MCF 10A (cell line): ENCODE measurements around the gene ORMDL2. TPM values are rescaled to one million over a fixed set of nuclear protein-coding genes. Genes with fewer than 3 reads are reported as not detected.
A peak's percentile ranks its signal among the peaks of the same experiment; 100 is the strongest.

Experiments used
- BruUV-seq: library from RNA; stranded (reverse); fragments of 400-500 nt; replicated peaks from 2 replicates; lab custom pipeline; 2021; lab: Mats Ljungman, UMichigan
- CTCF ChIA-PET: fragments of 300-600 bp; sonication (Branson Sonifier 250); formaldehyde crosslinking; extraction: SDS; loops from one replicate; lab custom pipeline; 2021; ENCODE audit warnings: antibody characterized with exemption, inconsistent platforms; lab: Yijun Ruan, JAX
- POLR2A ChIA-PET: fragments of 300-600, 350-650 bp; sonication (Branson Sonifier 250); formaldehyde crosslinking; extraction: SDS; loops from one replicate; lab custom pipeline; 2020; ENCODE audit warnings: antibody characterized with exemption, inconsistent platforms; lab: Yijun Ruan, JAX
- DNase-seq: peaks from one replicate; pipeline ENCODE4 v3.0.0-alpha.2; 2018; ENCODE audit not compliant: unreplicated experiment
- H3K27ac Mint-ChIP-seq: one replicate; pipeline ENCODE4 v1.8.0; 2022; ENCODE audit warnings: mild to moderate bottlenecking, low read depth, mixed read lengths; ENCODE audit not compliant: unreplicated experiment
- H3K27me3 Mint-ChIP-seq: one replicate; pipeline ENCODE4 v1.8.0; 2022; ENCODE audit warnings: mixed read lengths; ENCODE audit not compliant: insufficient read depth, unreplicated experiment
- H3K36me3 Mint-ChIP-seq: one replicate; pipeline ENCODE4 v1.8.0; 2022; ENCODE audit warnings: mild to moderate bottlenecking, moderate library complexity, mixed read lengths; ENCODE audit not compliant: insufficient read depth, unreplicated experiment
- H3K4me1 Mint-ChIP-seq: one replicate; pipeline ENCODE4 v1.8.0; 2022; ENCODE audit warnings: mixed read lengths; ENCODE audit not compliant: insufficient read depth, unreplicated experiment
- H3K4me3 Mint-ChIP-seq: one replicate; pipeline ENCODE4 v1.8.0; 2022; ENCODE audit warnings: mild to moderate bottlenecking, moderate library complexity, mixed read lengths; ENCODE audit not compliant: unreplicated experiment
- H3K9me3 Mint-ChIP-seq: one replicate; pipeline ENCODE4 v1.8.0; 2022; ENCODE audit warnings: mixed read lengths; ENCODE audit not compliant: unreplicated experiment
- intact Hi-C: fragments of 100-400 bp; cut with micrococcal nuclease; formaldehyde crosslinking; loops from 2 replicates; pipeline ENCODE4 v1.14.1; 2022
- total RNA-seq: library from RNA; stranded (reverse); gene quantifications from 2 replicates; pipeline ENCODE4 v1.2.3, GENCODE V29; 2022
- TF ChIP-seq, protein P1 (sequence below): fragments of 200-600 bp; IDR thresholded peaks from one replicate; pipeline ENCODE4 v1.8.0; 2022; ENCODE audit warnings: antibody characterized with exemption, mild to moderate bottlenecking; ENCODE audit not compliant: unreplicated experiment

Gene ORMDL2
- total RNA-seq, 1 experiment from 2014 or later = 54.6 TPM

DNA sequence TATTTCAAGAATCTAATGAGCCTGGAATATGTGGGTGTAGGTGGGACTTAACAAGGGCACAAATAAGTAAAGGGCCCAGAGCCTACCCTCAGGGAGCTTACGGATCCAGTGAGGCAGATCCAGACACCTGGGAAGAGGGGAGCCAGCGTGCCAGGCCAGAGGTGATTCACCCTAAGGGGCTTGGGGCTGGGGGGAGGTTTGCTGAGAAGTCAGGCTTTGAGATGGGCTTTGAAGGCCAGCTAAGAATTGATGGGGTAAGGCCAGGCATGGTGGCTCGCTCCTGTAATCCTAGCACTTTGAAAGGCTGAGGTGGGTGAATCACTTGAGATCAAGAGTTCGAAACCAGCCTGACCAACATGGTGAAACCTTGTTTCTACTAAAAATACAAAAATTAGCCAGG is 25.6 kb downstream of the ORMDL2 start:
- H3K36me3 Mint-ChIP-seq = no peaks in the 10 kb centered on the region
- ChIA-PET POLR2A (interaction anchor here (1.0 to 2.4 kb wide), 2 partner anchors 14 to 26 kb away, joined by 5 to 10 read pairs; partner anchors contain the start of genes DNAJC14, ORMDL2 and SARNP), CTCF (interaction anchor here (0.8 to 1.2 kb wide), 2 partner anchors 83 to 137 kb away, joined by 4 to 6 read pairs; no protein-coding TSS in a partner anchor)
- H3K4me3 Mint-ChIP-seq = no peak overlapping the region
- TF ChIP-seq, protein P1, sequence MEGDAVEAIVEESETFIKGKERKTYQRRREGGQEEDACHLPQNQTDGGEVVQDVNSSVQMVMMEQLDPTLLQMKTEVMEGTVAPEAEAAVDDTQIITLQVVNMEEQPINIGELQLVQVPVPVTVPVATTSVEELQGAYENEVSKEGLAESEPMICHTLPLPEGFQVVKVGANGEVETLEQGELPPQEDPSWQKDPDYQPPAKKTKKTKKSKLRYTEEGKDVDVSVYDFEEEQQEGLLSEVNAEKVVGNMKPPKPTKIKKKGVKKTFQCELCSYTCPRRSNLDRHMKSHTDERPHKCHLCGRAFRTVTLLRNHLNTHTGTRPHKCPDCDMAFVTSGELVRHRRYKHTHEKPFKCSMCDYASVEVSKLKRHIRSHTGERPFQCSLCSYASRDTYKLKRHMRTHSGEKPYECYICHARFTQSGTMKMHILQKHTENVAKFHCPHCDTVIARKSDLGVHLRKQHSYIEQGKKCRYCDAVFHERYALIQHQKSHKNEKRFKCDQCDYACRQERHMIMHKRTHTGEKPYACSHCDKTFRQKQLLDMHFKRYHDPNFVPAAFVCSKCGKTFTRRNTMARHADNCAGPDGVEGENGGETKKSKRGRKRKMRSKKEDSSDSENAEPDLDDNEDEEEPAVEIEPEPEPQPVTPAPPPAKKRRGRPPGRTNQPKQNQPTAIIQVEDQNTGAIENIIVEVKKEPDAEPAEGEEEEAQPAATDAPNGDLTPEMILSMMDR = no peak
- no peaks in the 10 kb centered on the region for H3K27me3 Mint-ChIP-seq
- H3K27ac Mint-ChIP-seq = no peak overlapping the region
- no peak for DNase-seq
- no TSS peak for BruUV-seq
- H3K4me1 Mint-ChIP-seq = peaks cover 23% of the 10 kb centered on the region
- intact Hi-C loops = no loop called here
- H3K9me3 Mint-ChIP-seq = no peaks in the 10 kb centered on the region

DNA sequence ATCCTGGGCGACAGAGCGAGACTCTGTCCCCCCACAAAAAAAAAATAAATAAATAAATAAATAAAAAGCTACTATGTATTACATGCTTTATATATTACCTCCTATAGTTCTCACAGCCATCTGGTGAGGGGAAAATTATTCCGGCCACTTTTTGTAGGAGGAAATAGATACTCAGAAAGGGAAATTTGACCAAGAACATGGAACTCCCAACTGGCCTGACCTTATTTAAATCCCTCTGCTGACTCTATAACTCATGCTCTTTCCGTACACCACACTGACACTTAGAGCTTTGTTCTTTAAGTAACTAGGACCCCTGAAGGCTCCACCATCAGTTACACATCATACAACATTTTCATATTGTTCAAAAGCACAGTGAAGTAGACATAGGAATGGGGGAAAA is 27.1 kb downstream of the ORMDL2 start:
- POLR2A ChIA-PET = interaction anchor here (1.7 kb wide), 1 partner anchor 15 kb away, joined by 5 read pairs; the partner anchor contains the start of gene DNAJC14
- BruUV-seq = no TSS peak
- TF ChIP-seq, protein P1 = no peak
- CTCF ChIA-PET = interaction anchor here (1.1 to 1.2 kb wide), 2 partner anchors 9 to 21 kb away, joined by 3 to 6 read pairs; no protein-coding TSS in a partner anchor
- no peak for DNase-seq
- no peak overlapping the region for H3K4me3 Mint-ChIP-seq
- H3K27ac Mint-ChIP-seq = peak overlapping the region; percentile 19
- H3K36me3 Mint-ChIP-seq = no peaks in the 10 kb centered on the region
- no peaks in the 10 kb centered on the region for H3K27me3 Mint-ChIP-seq
- peaks cover 31% of the 10 kb centered on the region for H3K4me1 Mint-ChIP-seq
- H3K9me3 Mint-ChIP-seq = no peaks in the 10 kb centered on the region
- intact Hi-C loops = no loop called here

DNA sequence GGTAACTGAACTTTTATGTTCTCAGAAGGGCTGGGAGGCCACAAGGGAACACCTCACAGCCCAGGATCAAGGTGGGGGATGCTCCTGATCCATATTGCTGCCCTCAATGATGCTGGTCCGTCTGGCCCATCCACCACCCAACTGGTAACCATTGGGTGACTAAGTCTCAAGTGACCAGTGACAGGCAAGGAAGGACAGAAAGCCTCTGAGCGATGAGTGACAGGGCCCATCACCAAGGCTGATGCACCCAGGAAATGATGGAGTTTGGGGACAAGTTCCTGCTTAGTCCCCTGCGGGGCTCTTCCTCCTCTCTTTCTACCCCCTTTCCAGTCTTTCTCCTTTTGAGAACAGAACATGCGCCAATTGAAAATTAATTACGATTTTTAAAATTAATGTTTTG is 27.5 kb downstream of the ORMDL2 start:
- TF ChIP-seq, protein P1 = no peak
- H3K4me1 Mint-ChIP-seq = peaks cover 31% of the 10 kb centered on the region
- CTCF ChIA-PET = interaction anchor here (1.1 to 1.2 kb wide), 2 partner anchors 9 to 21 kb away, joined by 3 to 6 read pairs; no protein-coding TSS in a partner anchor

DNA sequence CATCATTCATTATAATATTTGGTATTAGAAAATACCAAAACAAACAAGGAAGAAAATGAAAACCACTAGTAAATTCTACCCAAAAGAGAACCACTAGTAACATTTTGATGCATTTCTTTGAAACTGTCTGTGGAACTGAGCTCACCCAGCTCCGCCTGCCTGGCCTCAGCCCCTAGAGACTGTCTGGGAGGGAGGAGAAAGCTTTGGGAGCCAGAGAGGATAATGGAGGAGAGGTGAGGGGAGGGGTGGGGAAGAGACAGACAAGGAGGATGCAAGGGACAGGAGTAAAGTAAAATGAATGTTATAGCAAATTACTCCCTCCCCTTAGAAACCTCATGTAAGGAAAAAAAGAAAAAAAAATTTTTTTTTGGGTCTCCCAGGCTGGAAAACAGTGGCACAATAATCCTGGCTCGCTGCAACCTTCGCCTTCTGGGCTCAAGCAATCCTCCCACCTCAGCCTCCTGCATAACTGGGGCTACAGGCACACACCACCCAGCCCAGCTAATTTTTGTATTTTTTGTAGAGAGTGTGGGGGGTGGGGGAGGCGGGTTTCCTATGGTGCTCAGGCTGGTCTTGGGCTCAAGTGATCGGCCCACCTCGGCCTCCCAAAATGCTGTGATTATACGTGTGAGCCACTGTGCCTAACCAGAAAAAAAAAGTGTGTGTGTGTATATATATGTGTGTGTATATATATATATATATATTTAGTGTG is 28.1 kb downstream of the ORMDL2 start:
- TF ChIP-seq, protein P1 = no peak
- Mint-ChIP-seq H3K4me1 (peaks cover 31% of the 10 kb centered on the region), H3K27ac (peak overlapping the region; percentile 99), H3K9me3 (no peaks in the 10 kb centered on the region), H3K27me3 (no peaks in the 10 kb centered on the region), H3K36me3 (no peaks in the 10 kb centered on the region), H3K4me3 (no peak overlapping the region)
- ChIA-PET CTCF (interaction anchor here (0.6 to 1.2 kb wide), 5 partner anchors 16 to 80 kb away, joined by 3 to 10 read pairs (median 5); partner anchors contain the start of gene DNAJC14), POLR2A (interaction anchor here (0.6 to 2.2 kb wide), 5 partner anchors 10 to 79 kb away, joined by 3 to 8 read pairs (median 5); partner anchors contain the start of gene DNAJC14)
- no peak for DNase-seq
- intact Hi-C loops = no loop called here
- no TSS peak for BruUV-seq

More for the DNA sequence above, 27.5 kb downstream of the ORMDL2 start:
- intact Hi-C loops = no loop called here
- Mint-ChIP-seq H3K27me3 (no peaks in the 10 kb centered on the region), H3K4me3 (no peak overlapping the region), H3K36me3 (no peaks in the 10 kb centered on the region), H3K9me3 (no peaks in the 10 kb centered on the region), H3K27ac (peak overlapping the region; percentile 19)
- no peak for DNase-seq
- BruUV-seq = no TSS peak
- POLR2A ChIA-PET = interaction anchor here (0.6 to 1.7 kb wide), 3 partner anchors 9 to 16 kb away, joined by 3 to 5 read pairs (median 4); partner anchors contain the start of gene DNAJC14
